Measurements from ENCODE around the gene PHF19.

Gene PHF19

DNA sequence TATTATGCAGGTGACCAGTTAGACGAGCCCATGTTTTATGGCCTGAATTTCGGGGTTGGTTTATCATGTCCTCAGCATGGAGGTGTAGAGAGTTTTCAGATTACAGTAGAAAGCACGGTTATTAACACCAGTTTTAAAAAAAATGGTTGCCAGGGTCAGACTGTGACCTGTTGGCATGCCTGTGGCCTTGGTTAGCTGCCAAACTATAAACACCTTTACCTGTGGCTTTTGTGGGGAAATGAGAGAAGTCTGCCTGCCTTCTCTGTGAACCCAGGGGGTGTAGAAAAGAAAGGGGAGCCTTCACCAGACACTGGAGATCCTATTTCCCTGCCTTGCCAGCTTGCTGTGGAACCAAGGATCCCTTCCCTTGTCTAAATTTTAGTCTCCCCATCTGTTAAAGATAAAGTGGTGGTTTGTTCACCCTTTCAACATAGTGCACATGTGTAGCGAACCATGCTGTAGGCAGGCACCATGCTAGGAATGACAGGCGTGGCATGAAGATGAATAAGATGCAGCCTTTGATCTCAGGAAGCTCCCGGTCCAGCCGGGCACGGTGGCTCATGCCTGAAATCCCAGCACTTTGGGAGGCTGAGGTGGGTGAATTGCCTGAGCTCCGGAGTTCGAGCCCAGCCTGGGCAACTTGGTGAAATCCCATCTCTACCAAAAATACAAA lies 6.1 kb upstream of the PHF19 start:
- DNase-seq (ENCODE audit: insufficient read length, low spot score) (no peak), FAIRE-seq (no peak)
- TF ChIP-seq, protein P1, sequence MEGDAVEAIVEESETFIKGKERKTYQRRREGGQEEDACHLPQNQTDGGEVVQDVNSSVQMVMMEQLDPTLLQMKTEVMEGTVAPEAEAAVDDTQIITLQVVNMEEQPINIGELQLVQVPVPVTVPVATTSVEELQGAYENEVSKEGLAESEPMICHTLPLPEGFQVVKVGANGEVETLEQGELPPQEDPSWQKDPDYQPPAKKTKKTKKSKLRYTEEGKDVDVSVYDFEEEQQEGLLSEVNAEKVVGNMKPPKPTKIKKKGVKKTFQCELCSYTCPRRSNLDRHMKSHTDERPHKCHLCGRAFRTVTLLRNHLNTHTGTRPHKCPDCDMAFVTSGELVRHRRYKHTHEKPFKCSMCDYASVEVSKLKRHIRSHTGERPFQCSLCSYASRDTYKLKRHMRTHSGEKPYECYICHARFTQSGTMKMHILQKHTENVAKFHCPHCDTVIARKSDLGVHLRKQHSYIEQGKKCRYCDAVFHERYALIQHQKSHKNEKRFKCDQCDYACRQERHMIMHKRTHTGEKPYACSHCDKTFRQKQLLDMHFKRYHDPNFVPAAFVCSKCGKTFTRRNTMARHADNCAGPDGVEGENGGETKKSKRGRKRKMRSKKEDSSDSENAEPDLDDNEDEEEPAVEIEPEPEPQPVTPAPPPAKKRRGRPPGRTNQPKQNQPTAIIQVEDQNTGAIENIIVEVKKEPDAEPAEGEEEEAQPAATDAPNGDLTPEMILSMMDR (IDR thresholded peaks at IDR 0.05; ENCODE audit: insufficient read depth, missing control alignments), result no peak

DNA sequence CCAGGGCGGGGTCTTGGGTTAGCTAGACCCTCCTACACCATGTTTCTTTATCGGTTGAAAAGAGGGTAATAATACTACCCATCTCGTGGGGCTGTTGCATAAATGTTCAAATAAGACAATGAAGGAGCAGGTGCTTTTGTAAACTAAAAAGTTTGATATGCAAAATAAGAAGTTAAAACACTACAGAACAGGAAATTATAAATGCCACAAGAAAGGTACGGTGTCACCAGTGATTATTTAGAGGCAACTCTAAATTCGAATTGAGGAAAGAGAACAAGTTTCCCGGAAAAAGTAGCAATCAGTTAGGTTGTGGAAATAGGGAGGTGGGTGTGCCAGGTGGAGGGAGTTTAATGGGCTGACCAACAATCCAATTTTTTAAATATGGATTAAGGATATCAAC lies 2.5 kb upstream of the PHF19 start:
- no peak for DNase-seq (ENCODE audit: insufficient read length, low spot score)
- FAIRE-seq, result no peak
- TF ChIP-seq, protein P1 (IDR thresholded peaks at IDR 0.05; ENCODE audit: insufficient read depth, missing control alignments), result no peak

DNA sequence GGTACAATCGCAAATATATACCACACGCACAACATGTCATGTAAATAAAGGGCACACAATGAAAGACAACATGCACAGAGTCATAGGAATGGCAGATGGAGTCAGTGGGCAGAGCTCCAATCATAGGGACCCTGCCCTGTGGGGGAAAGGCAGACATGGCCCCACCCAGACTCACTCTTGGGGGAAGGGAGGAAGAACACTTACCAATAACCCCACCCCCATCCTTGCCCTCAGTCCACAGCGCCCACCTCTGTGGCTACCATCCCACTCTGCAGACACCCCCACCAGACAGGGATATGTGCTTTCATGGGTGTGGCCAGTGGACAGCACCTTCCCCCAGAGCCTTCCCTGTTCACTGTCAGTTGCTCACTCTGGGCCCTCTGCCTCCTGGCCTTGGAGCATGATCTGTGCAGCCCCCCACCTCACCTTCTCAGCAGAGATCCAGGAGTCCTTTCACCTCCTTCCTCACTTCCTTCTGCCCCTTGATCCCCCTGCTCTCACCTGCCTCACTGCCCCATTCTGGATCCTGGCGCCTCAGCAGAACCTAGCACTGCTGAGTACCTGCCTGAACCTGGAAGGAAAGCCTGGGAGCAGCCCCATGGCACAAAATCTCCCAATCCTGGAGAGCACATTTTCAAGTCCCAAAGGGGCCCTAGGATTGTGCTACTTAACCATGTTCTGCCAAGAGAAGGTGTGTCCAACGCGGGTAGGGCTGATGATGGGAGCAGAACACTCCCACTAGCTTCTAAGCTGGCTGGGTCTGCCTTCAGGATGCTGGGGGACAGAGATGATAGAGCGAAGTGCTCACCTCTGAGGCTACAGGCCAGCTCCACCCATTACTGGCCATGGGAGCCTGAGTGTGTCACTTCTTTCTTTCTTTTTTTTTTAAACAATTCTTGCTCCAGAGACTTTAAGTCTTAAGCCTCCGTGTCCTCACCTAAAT lies 1.5 kb upstream of the PHF19 start:
- FAIRE-seq (no peak), DNase-seq (ENCODE audit: insufficient read length, low spot score) (no peak)
- TF ChIP-seq, protein P1 (IDR thresholded peaks at IDR 0.05; ENCODE audit: insufficient read depth, missing control alignments), result no peak

DNA sequence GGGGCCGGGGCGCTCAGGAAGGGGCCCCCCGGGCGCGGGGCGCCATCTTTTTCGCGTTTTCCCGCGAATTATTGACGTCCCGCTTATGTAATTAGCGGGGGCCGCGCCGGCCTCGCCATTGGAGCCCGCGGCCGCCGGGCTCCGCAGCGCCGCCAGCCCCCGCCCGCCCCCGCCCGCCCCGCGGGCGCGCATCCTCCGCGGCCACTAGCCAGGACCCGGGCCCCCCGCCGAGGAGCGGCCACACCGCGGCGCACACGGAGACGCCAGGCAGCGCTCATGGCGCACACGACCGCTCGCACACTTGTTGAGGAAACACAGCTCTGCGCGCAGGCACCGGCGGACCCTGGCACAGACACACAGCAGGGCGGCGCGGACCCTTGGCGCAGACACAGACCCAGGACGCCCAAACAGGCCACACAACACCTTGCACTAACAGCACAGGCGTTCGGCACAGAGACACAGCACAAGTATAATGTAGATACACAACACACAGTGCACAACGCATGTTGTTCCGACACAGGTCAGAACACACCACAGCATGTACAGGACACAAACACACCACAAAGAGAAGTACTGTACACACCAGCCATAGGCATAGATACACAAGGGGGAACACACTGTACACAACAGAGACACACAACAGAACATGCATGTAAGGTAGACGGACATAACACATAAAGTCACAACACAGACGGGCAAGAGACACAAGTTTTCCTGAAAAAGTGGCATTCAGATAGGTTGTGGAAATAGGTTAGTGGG lies 467 bp upstream of the PHF19 start:
- TF ChIP-seq, protein P1 (IDR thresholded peaks at IDR 0.05; ENCODE audit: insufficient read depth, missing control alignments), result peak; percentile 15
- DNase-seq (ENCODE audit: insufficient read length, low spot score), result no peak
- no peak for FAIRE-seq

DNA sequence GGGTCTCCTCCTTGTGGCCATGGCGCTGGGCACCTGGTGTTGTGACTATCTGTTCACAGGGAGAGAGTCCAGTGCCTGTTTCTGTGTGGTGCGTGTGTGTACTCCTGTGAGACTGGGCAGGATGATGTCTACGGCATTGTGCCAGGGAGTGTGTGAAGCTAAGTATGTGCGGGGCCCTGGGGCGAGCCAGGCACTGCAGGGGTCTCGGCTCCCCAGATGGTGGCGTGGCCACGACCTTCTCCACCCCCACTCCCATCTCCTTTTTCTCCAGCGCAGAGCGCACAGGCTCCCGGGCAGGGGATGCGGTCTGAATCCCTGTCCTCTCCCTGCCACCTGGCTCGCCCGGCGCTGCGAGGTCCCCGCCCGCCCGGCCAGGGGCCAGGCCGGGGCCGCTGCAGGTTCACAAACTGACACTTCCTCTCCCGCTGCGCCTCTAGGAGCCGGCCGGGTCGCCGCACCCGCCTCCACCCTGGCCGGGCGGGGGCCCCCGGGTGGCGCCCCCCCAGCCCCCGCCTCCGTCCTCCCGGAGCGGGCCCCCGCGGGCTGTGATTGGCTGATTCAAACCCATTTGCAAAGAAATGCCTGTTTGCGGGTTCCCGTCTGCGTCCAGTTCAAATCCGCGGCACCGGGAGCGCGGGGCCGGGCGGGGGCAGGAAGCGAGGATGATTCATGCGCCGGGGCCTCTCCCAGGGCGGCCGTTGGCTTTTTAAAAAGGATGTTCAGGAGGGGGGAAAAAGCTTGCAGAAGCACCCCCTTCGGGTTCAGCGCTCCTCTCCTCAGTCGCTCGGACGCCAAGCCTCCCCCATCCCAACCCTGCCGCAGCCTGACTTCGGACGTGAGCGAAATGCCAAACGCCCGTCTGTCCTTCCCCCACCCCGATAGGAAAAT lies 790 bp downstream of the PHF19 start:
- TF ChIP-seq, protein P1 (IDR thresholded peaks at IDR 0.05; ENCODE audit: insufficient read depth, missing control alignments), result no peak

DNA sequence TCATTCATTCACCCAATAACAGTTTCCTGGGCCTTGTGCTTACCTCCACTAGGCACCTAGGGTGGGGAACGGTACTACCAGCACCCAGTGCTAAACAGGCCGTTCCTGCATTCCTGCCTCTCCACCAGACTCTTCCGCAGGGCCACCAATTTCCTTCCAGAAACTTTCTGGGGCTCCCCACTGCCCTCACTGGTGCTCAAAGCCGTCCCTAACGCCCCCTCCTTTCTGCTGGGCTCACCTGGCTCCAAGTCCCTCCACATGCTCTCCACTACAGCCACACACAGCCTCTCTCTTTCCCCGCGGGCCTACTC lies 1.4 kb downstream of the PHF19 start:
- TF ChIP-seq, protein P1 (IDR thresholded peaks at IDR 0.05; ENCODE audit: insufficient read depth, missing control alignments), result no peak
- DNase-seq (ENCODE audit: insufficient read length, low spot score), result no peak
- no peak for FAIRE-seq

More for the DNA sequence above, 790 bp downstream of the PHF19 start:
- FAIRE-seq (no peak), DNase-seq (ENCODE audit: insufficient read length, low spot score) (no peak)

Measured in D721Med (cell line).